Panc1 (cell line): ENCODE measurements around the gene ITGA8. TPM values are rescaled to one million over a fixed set of nuclear protein-coding genes. Genes with fewer than 3 reads are reported as not detected.

Source experiments
- ATAC-seq: fragments of 200-7000 bp; cut with Tn5 transposase; 2 replicates; pipeline ENCODE4 v1.9.1; 2020; ENCODE audit warnings: mild to moderate bottlenecking, moderate library complexity
- BruUV-seq: library from RNA; stranded (reverse); fragments of 400-500 nt; replicated peaks from 2 replicates; lab custom pipeline; 2021; lab: Mats Ljungman, UMichigan
- CTCF ChIA-PET: fragments of 300-600 bp; sonication (Branson Sonifier 250); formaldehyde crosslinking; loops from one replicate; lab custom pipeline; 2022; ENCODE audit warnings: antibody characterized with exemption; lab: Charles Lee
- POLR2A ChIA-PET: fragments of 300-600 bp; sonication (Branson Sonifier 250); formaldehyde crosslinking; loops from one replicate; lab custom pipeline; 2022; ENCODE audit warnings: antibody characterized with exemption; lab: Charles Lee
- DNase-seq: peaks from one replicate; pipeline ENCODE4 v3.0.0-alpha.2; 2010; ENCODE audit warnings: low read depth, low spot score
- H3K27ac ChIP-seq: 2 replicates; pipeline ENCODE4 v1.5.1; 2011; ENCODE audit warnings: mild to moderate bottlenecking, low read length, inconsistent platforms
- H3K27me3 ChIP-seq: fragments of 200-500 bp; sonication (Bioruptor generic); 2 replicates; pipeline ENCODE4 v1.6.0; 2014; ENCODE audit warnings: low read length, inconsistent platforms; ENCODE audit not compliant: control insufficient read depth, insufficient read depth
- H3K36me3 ChIP-seq: fragments of 200-500 bp; sonication (Bioruptor generic); 2 replicates; pipeline ENCODE4 v1.5.1; 2014; ENCODE audit warnings: inconsistent platforms, mild to moderate bottlenecking, low read length, moderate library complexity; ENCODE audit not compliant: control insufficient read depth, insufficient read depth
- H3K4me1 ChIP-seq: 2 replicates; pipeline ENCODE4 v1.5.1; 2011; ENCODE audit warnings: inconsistent platforms, mild to moderate bottlenecking, low read length, moderate library complexity; ENCODE audit not compliant: control insufficient read depth, insufficient read depth
- H3K4me3 ChIP-seq, 2 experiments: 2 replicates each; pipeline ENCODE4 v1.5.1; 2011 to 2012; ENCODE audit warnings: low read depth in 2 of 2, low read length in 2 of 2, mild to moderate bottlenecking in 2 of 2, inconsistent platforms in 1 of 2, moderate library complexity in 1 of 2
- H3K9me3 ChIP-seq: fragments of 200-500 bp; sonication (Bioruptor generic); 2 replicates; pipeline ENCODE4 v1.5.1; 2014; ENCODE audit warnings: low read depth, mild to moderate bottlenecking, inconsistent platforms, low read length, moderate library complexity; ENCODE audit not compliant: control insufficient read depth, insufficient read depth
- CTCF ChIP-seq: fragments of 450-650 bp; IDR thresholded peaks from 2 replicates; pipeline ENCODE4 v1.5.1; 2017; ENCODE audit warnings: mild to moderate bottlenecking
- POLR2AphosphoS5 ChIP-seq: IDR thresholded peaks from 2 replicates; pipeline ENCODE4 v1.6.1; 2012; ENCODE audit warnings: mild to moderate bottlenecking, low read depth, low read length, moderate library complexity
- REST ChIP-seq, 2 experiments: IDR thresholded peaks; 2 replicates each; pipeline ENCODE4 v1.6.1; 2011 to 2012; ENCODE audit warnings: low read depth in 2 of 2, control low read depth in 1 of 2, low read length in 1 of 2, mild to moderate bottlenecking in 1 of 2, moderate library complexity in 1 of 2; ENCODE audit not compliant: insufficient read depth in 1 of 2
- SIN3A ChIP-seq: IDR thresholded peaks from 2 replicates; pipeline ENCODE4 v1.6.1; 2012; ENCODE audit warnings: low read depth, mild to moderate bottlenecking, low read length, moderate library complexity, borderline replicate concordance; ENCODE audit not compliant: insufficient read depth
- TCF7L2 ChIP-seq: IDR thresholded peaks from 2 replicates; pipeline ENCODE4 v1.6.1; 2011; ENCODE audit warnings: mild to moderate bottlenecking, low read depth, low read length, inconsistent platforms
- in situ Hi-C: cut with HindIII; loops from 2 replicates; pipeline ENCODE4 v1.10.0; 2016; ENCODE audit warnings: low sequenced_read_pairs, low pct_unique_long_range_greater_than_20kb
- intact Hi-C: fragments of 100-400 bp; cut with micrococcal nuclease; formaldehyde crosslinking; loops from one replicate; pipeline ENCODE4 v1.10.0; 2022; ENCODE audit not compliant: unreplicated experiment
- total RNA-seq: library from RNA; stranded (reverse); gene quantifications from one replicate; pipeline ENCODE4 v1.2.1, GENCODE V29; 2021; ENCODE audit not compliant: unreplicated experiment

Gene ITGA8
- total RNA-seq, 1 experiment from 2014 or later = 0.18 TPM

- no TSS peak for BruUV-seq
- no peak overlapping the region for H3K27ac ChIP-seq
- no peaks in the 10 kb centered on the region for H3K4me1 ChIP-seq
- peaks cover 9% of the 10 kb centered on the region for H3K27me3 ChIP-seq
- H3K36me3 ChIP-seq = no peaks in the 10 kb centered on the region; the same call in 1 of the 2 replicates
- ChIA-PET CTCF (no interaction called here), POLR2A (no interaction called here)
- in situ Hi-C loops = no loop called here
- TF ChIP-seq POLR2AphosphoS5 (no peak), CTCF (no peak), SIN3A (no peak), TCF7L2 (no peak)
- ATAC-seq = no peak
- H3K9me3 ChIP-seq = no peaks in the 10 kb centered on the region
- H3K4me3 ChIP-seq = no peak overlapping the region
- intact Hi-C loops = no loop called here
- no peak for DNase-seq
Measured at GRCh38 chr10:15620337-15620736, 99.4 kb downstream of the ITGA8 start.

- BruUV-seq = no TSS peak
- no peak for TF ChIP-seq SIN3A
- no peak for TF ChIP-seq POLR2AphosphoS5
- no peak for TF ChIP-seq TCF7L2
Measured at GRCh38 chr10:15609246-15609645, 110.5 kb downstream of the ITGA8 start.

GRCh38 chr10:15606377-15606776, 113.3 kb downstream of the ITGA8 start:
- Histone ChIP-seq H3K36me3 (no peaks in the 10 kb centered on the region), H3K27me3 (no peaks in the 10 kb centered on the region; the same call in 1 of the 2 replicates), H3K27ac (no peak overlapping the region), H3K9me3 (no peaks in the 10 kb centered on the region), H3K4me1 (no peaks in the 10 kb centered on the region), H3K4me3 (no peak overlapping the region)
- ChIA-PET CTCF (no interaction called here), POLR2A (no interaction called here)
- TF ChIP-seq TCF7L2 = no peak
- no peak for ATAC-seq
- intact Hi-C loops (no loop called here), in situ Hi-C loops (no loop called here)
- DNase-seq = no peak
- no TSS peak for BruUV-seq

More at GRCh38 chr10:15609246-15609645, 110.5 kb downstream of the ITGA8 start:
- H3K27ac ChIP-seq = no peak overlapping the region
- H3K4me1 ChIP-seq = no peaks in the 10 kb centered on the region
- intact Hi-C loops (no loop called here), in situ Hi-C loops (no loop called here)
- H3K9me3 ChIP-seq = no peaks in the 10 kb centered on the region
- ChIA-PET CTCF (no interaction called here), POLR2A (no interaction called here)
- ATAC-seq = no peak
- no peaks in the 10 kb centered on the region for H3K36me3 ChIP-seq
- H3K27me3 ChIP-seq = no peaks in the 10 kb centered on the region; the same call in 1 of the 2 replicates
- no peak for DNase-seq
- H3K4me3 ChIP-seq = no peak overlapping the region

GRCh38 chr10:15605740-15606369, 113.9 kb downstream of the ITGA8 start:
- no TSS peak for BruUV-seq
- ChIA-PET CTCF (no interaction called here), POLR2A (no interaction called here)
- no peaks in the 10 kb centered on the region for H3K4me1 ChIP-seq
- in situ Hi-C loops = no loop called here
- ATAC-seq (no peak), DNase-seq (no peak)
- H3K4me3 ChIP-seq = no peak overlapping the region
- H3K27ac ChIP-seq = no peak overlapping the region
- TF ChIP-seq TCF7L2 = no peak
- TF ChIP-seq REST (IDR thresholded peaks at IDR 0.05; ENCODE audit: insufficient read depth in 1 of 2, low read depth in 2 of 2, low read length in 1 of 2) = no peak
- TF ChIP-seq CTCF = no peak
- TF ChIP-seq SIN3A = no peak
- TF ChIP-seq POLR2AphosphoS5 = no peak
- no peaks in the 10 kb centered on the region for H3K9me3 ChIP-seq
- no peaks in the 10 kb centered on the region for H3K36me3 ChIP-seq
- no peaks in the 10 kb centered on the region; the same call in 1 of the 2 replicates for H3K27me3 ChIP-seq
- intact Hi-C loops = no loop called here
